H9 (cell line): Measurements from ENCODE around the gene MSTO1. TPM values are rescaled to one million over a fixed set of nuclear protein-coding genes. Genes with fewer than 3 reads are reported as not detected.
"Not testable (repeated sequence)": the region's sequence is repeated elsewhere in the genome, so short reads cannot be mapped to it uniquely, and the experiment has no call there.

Experiments used
- DNase-seq: peaks from one replicate; pipeline ENCODE4 v3.0.0-alpha.2; 2017
- H2AFZ ChIP-seq: one replicate; pipeline ENCODE4 v1.6.1; 2013; ENCODE audit warnings: mild to moderate bottlenecking, low read length, control low read depth, moderate library complexity
- H2AK5ac ChIP-seq: 2 replicates; pipeline ENCODE4 v1.6.1; 2013; ENCODE audit warnings: low read length, control low read depth, mixed read lengths; ENCODE audit not compliant: insufficient read length
- H2BK120ac ChIP-seq: one replicate; pipeline ENCODE4 v1.6.1; 2013; ENCODE audit warnings: low read depth, mild to moderate bottlenecking, low read length, control low read depth, inconsistent platforms; ENCODE audit not compliant: poor library complexity, severe bottlenecking
- H2BK12ac ChIP-seq: 2 replicates; pipeline ENCODE4 v1.6.1; 2013; ENCODE audit warnings: low read length, control low read depth, mixed read lengths, low read depth; ENCODE audit not compliant: insufficient read length
- H2BK15ac ChIP-seq: 2 replicates; pipeline ENCODE4 v1.6.1; 2013; ENCODE audit warnings: low read depth, low read length, control low read depth
- H2BK20ac ChIP-seq: one replicate; pipeline ENCODE4 v1.6.1; 2013; ENCODE audit warnings: low read depth, mild to moderate bottlenecking, low read length, control low read depth, inconsistent platforms; ENCODE audit not compliant: poor library complexity, severe bottlenecking
- H2BK5ac ChIP-seq: 2 replicates; pipeline ENCODE4 v1.6.1; 2013; ENCODE audit warnings: low read length, control low read depth, mixed read lengths; ENCODE audit not compliant: insufficient read length
- H3K14ac ChIP-seq: 2 replicates; pipeline ENCODE4 v1.6.1; 2013; ENCODE audit warnings: low read length, control low read depth; ENCODE audit not compliant: insufficient read depth
- H3K18ac ChIP-seq: 2 replicates; pipeline ENCODE4 v1.6.1; 2013; ENCODE audit warnings: low read depth, mild to moderate bottlenecking, mixed read lengths, low read length, control low read depth; ENCODE audit not compliant: insufficient read length
- H3K23ac ChIP-seq: 2 replicates; pipeline ENCODE4 v1.6.1; 2013; ENCODE audit warnings: low read length, control low read depth, mixed read lengths, low read depth; ENCODE audit not compliant: insufficient read length
- H3K23me2 ChIP-seq: 2 replicates; pipeline ENCODE4 v1.6.1; 2013; ENCODE audit warnings: low read depth, mild to moderate bottlenecking, mixed read lengths, low read length, control low read depth; ENCODE audit not compliant: insufficient read length, poor library complexity, severe bottlenecking
- H3K27ac ChIP-seq: 2 replicates; pipeline ENCODE4 v1.5.1; 2013; ENCODE audit warnings: low read length, control low read depth, mixed read lengths, low read depth; ENCODE audit not compliant: insufficient read length
- H3K27me3 ChIP-seq: 2 replicates; pipeline ENCODE4 v1.6.1; 2013; ENCODE audit warnings: low read length, control low read depth, inconsistent platforms; ENCODE audit not compliant: insufficient read depth
- H3K4ac ChIP-seq: 2 replicates; pipeline ENCODE4 v1.6.1; 2013; ENCODE audit warnings: low read depth, mild to moderate bottlenecking, control low read depth, inconsistent platforms, low read length, moderate library complexity
- H3K4me1 ChIP-seq: 2 replicates; pipeline ENCODE4 v1.6.1; 2013; ENCODE audit warnings: low read length, control low read depth, inconsistent platforms; ENCODE audit not compliant: insufficient read depth
- H3K4me2 ChIP-seq: 2 replicates; pipeline ENCODE4 v1.6.1; 2013; ENCODE audit warnings: low read length, control low read depth, mixed read lengths; ENCODE audit not compliant: insufficient read length, insufficient read depth
- H3K56ac ChIP-seq: 2 replicates; pipeline ENCODE4 v1.6.1; 2013; ENCODE audit warnings: low read depth, mild to moderate bottlenecking, mixed read lengths, low read length, control low read depth; ENCODE audit not compliant: insufficient read length
- H3K79me1 ChIP-seq: 2 replicates; pipeline ENCODE4 v1.6.1; 2013; ENCODE audit warnings: low read depth, mild to moderate bottlenecking, moderate library complexity, low read length, control low read depth, inconsistent platforms; ENCODE audit not compliant: insufficient read depth, poor library complexity, severe bottlenecking
- H3K79me2 ChIP-seq: 2 replicates; pipeline ENCODE4 v1.6.1; 2013; ENCODE audit warnings: low read length, control low read depth, inconsistent platforms; ENCODE audit not compliant: insufficient read depth
- H3K9ac ChIP-seq: 2 replicates; pipeline ENCODE4 v1.6.1; 2013; ENCODE audit warnings: low read length, control low read depth, mixed read lengths; ENCODE audit not compliant: insufficient read length; ENCODE audit errors: extremely low read depth
- H3K9me3 ChIP-seq: one replicate; pipeline ENCODE4 v1.6.1; 2013; ENCODE audit warnings: low read depth, low read length, inconsistent platforms; ENCODE audit not compliant: control insufficient read depth
- H3T11ph ChIP-seq: one replicate; pipeline ENCODE4 v1.6.1; 2013; ENCODE audit warnings: mild to moderate bottlenecking, low read length, control low read depth, inconsistent platforms
- H4K20me1 ChIP-seq: one replicate; pipeline ENCODE4 v1.6.1; 2013; ENCODE audit not compliant: control insufficient read depth, insufficient read length, insufficient read depth
- H4K5ac ChIP-seq: 2 replicates; pipeline ENCODE4 v1.6.1; 2013; ENCODE audit warnings: low read depth, mild to moderate bottlenecking, mixed read lengths, low read length, control low read depth; ENCODE audit not compliant: insufficient read length
- H4K8ac ChIP-seq: replicated peaks from 2 replicates; pipeline ENCODE4 v1.6.1; 2013; ENCODE audit warnings: low read length, control low read depth, mixed read lengths, low read depth; ENCODE audit not compliant: insufficient read length
- H4K91ac ChIP-seq: 2 replicates; pipeline ENCODE4 v1.6.1; 2013; ENCODE audit warnings: low read depth, mild to moderate bottlenecking, moderate library complexity, mixed read lengths, low read length, control low read depth; ENCODE audit not compliant: insufficient read length
- H3K27ac Mint-ChIP-seq, 3 experiments: 2 replicates in 2 of 3; 3 replicates in 1 of 3; pipeline ENCODE4 v1.8.0; 2020 to 2021; ENCODE audit warnings: mixed read lengths in 3 of 3, mild to moderate bottlenecking in 1 of 3, moderate library complexity in 1 of 3
- H3K27me3 Mint-ChIP-seq: 2 replicates; pipeline ENCODE4 v1.8.0; 2021; ENCODE audit warnings: low read depth, mild to moderate bottlenecking, moderate library complexity, mixed read lengths
- H3K36me3 Mint-ChIP-seq, 3 experiments: 2 replicates in 2 of 3; 3 replicates in 1 of 3; pipeline ENCODE4 v1.8.0; 2020 to 2021; ENCODE audit warnings: low read depth in 3 of 3, mixed read lengths in 3 of 3; ENCODE audit not compliant: insufficient read depth in 1 of 3
- H3K4me1 Mint-ChIP-seq, 2 experiments: 2 replicates each; pipeline ENCODE4 v1.8.0; 2020; ENCODE audit warnings: mixed read lengths in 2 of 2
- H3K4me3 Mint-ChIP-seq, 2 experiments: 2 replicates in 1 of 2; 3 replicates in 1 of 2; pipeline ENCODE4 v1.8.0; 2020 to 2021; ENCODE audit warnings: mild to moderate bottlenecking in 2 of 2, mixed read lengths in 2 of 2, moderate library complexity in 1 of 2
- H3K9me3 Mint-ChIP-seq, 2 experiments: 2 replicates in 1 of 2; 3 replicates in 1 of 2; pipeline ENCODE4 v1.8.0; 2020; ENCODE audit warnings: mild to moderate bottlenecking in 2 of 2, mixed read lengths in 2 of 2, moderate library complexity in 1 of 2
- CTCF ChIP-seq: fragments of 200-600 bp; sonication (generic); conservative IDR thresholded peaks from 3 replicates; pipeline ENCODE4 v1.8.0; 2021; ENCODE audit warnings: antibody characterized with exemption, mild to moderate bottlenecking
- WGBS: extraction: QIAGEN DNeasy Blood & Tissue Kit; methylation state at CpG from one replicate; pipeline ENCODE4 v1.1.7; 2013; ENCODE audit warnings: missing lambda C conversion rate, low lambda C conversion rate, mixed read lengths; ENCODE audit not compliant: insufficient read length; ENCODE audit errors: extremely low coverage; 5-methylcytosine and 5-hydroxymethylcytosine counted together
- total RNA-seq: library from RNA; stranded (reverse); gene quantifications from 2 replicates; pipeline ENCODE4 v1.2.1, GENCODE V29; 2021

MSTO1 gene
- total RNA-seq, 1 experiment from 2014 or later, result 96.2 TPM

- no peak overlapping the region for H3K9ac ChIP-seq
- peaks cover 14 to 16% (median 15%) of the 10 kb centered on the region in 3 experiments; a peak in 6 of 7 replicates for H3K36me3 Mint-ChIP-seq
- no peaks in the 10 kb centered on the region for H3K9me3 Mint-ChIP-seq
- DNase-seq, result no peak
- H3K4me1 ChIP-seq, result no peaks in the 10 kb centered on the region
- H3K14ac ChIP-seq, result no peak overlapping the region
- no peak overlapping the region for H4K91ac ChIP-seq
- H2BK20ac ChIP-seq, result no peak overlapping the region
- no peak overlapping the region for H4K8ac ChIP-seq
- H3K27ac Mint-ChIP-seq, result no peak overlapping the region; a peak in 1 of 7 replicates
- H2BK120ac ChIP-seq, result no peak overlapping the region
- no peak overlapping the region for H3T11ph ChIP-seq
- H3K23ac ChIP-seq, result no peak overlapping the region
- no peak overlapping the region for H2AFZ ChIP-seq
- H3K27ac ChIP-seq, result no peak overlapping the region
- H3K27me3 ChIP-seq, result no peaks in the 10 kb centered on the region
- peak overlapping the region; percentile 15 to 63; a peak in 2 of 5 replicates for H3K4me3 Mint-ChIP-seq
- H4K5ac ChIP-seq, result no peak overlapping the region
- no peaks in the 10 kb centered on the region for H3K9me3 ChIP-seq
- no peaks in the 10 kb centered on the region for H3K23me2 ChIP-seq
- H3K4ac ChIP-seq, result no peak overlapping the region
- whole genome bisulfite sequencing, result no CpG with 5 or more reads among the region's 9 CpGs
- no peak overlapping the region for H3K4me2 ChIP-seq
- H2BK15ac ChIP-seq, result no peak overlapping the region
- H4K20me1 ChIP-seq, result no peaks in the 10 kb centered on the region
- H3K79me1 ChIP-seq, result no peaks in the 10 kb centered on the region
- no peak overlapping the region for H2BK12ac ChIP-seq
- no peak overlapping the region for H3K56ac ChIP-seq
- TF ChIP-seq CTCF, result no peak
- H3K27me3 Mint-ChIP-seq, result no peaks in the 10 kb centered on the region
- peaks cover 2 to 4% of the 10 kb centered on the region in 2 experiments; a peak in 2 of 4 replicates for H3K4me1 Mint-ChIP-seq
- H2AK5ac ChIP-seq, result no peak overlapping the region
- H3K18ac ChIP-seq, result no peak overlapping the region
- no peaks in the 10 kb centered on the region for H3K79me2 ChIP-seq
- H2BK5ac ChIP-seq, result no peak overlapping the region
Observed at GRCh38 chr1:155608888-155609225, 1.2 kb upstream of the MSTO1 start.

- H3T11ph ChIP-seq, H3K4me1 ChIP-seq, H3K9me3 Mint-ChIP-seq, H2BK12ac ChIP-seq, H2BK20ac ChIP-seq, H3K27ac Mint-ChIP-seq, H3K27me3 Mint-ChIP-seq, H3K18ac ChIP-seq, H3K56ac ChIP-seq, H4K20me1 ChIP-seq, H4K8ac ChIP-seq, H3K23me2 ChIP-seq, H2BK15ac ChIP-seq, H3K14ac ChIP-seq, H2AFZ ChIP-seq, H3K9me3 ChIP-seq, DNase-seq, H4K5ac ChIP-seq, H3K23ac ChIP-seq, H4K91ac ChIP-seq, H3K4ac ChIP-seq, H3K27me3 ChIP-seq, H3K4me1 Mint-ChIP-seq, H3K4me2 ChIP-seq, H2AK5ac ChIP-seq, H3K79me2 ChIP-seq, H3K27ac ChIP-seq, H2BK5ac ChIP-seq, H2BK120ac ChIP-seq, H3K79me1 ChIP-seq: not testable (repeated sequence)
- H3K9ac ChIP-seq, result peak overlapping the region; percentile 44
- no CpG with 5 or more reads among the region's 33 CpGs for WGBS
- peak overlapping the region; percentile 81 to 88; a peak in 3 of 5 replicates for H3K4me3 Mint-ChIP-seq
- H3K36me3 Mint-ChIP-seq, result peaks cover 17 to 22% (median 21%) of the 10 kb centered on the region in 3 experiments; a peak in 6 of 7 replicates
Observed at GRCh38 chr1:155610257-155610647, 234 bp downstream of the MSTO1 start.
